ENCODE results near the gene PLCB4.

PLCB4 gene

GRCh38 chr20:9478771-9479170 is 409.9 kb downstream of the PLCB4 start:
- DNase-seq (ENCODE audit: extremely low read depth in 1 of 2, low read depth in 1 of 2): no peak

GRCh38 chr20:9480066-9480465 is 411.2 kb downstream of the PLCB4 start:
- no peak for DNase-seq (ENCODE audit: extremely low read depth in 1 of 2, low read depth in 1 of 2)

- DNase-seq (ENCODE audit: extremely low read depth in 1 of 2, low read depth in 1 of 2): no peak
Observed at GRCh38 chr20:9482180-9482579, 413.3 kb downstream of the PLCB4 start.

GRCh38 chr20:9483131-9483530 is 414.2 kb downstream of the PLCB4 start:
- DNase-seq (ENCODE audit: extremely low read depth in 1 of 2, low read depth in 1 of 2): no peak

- no peak for DNase-seq (ENCODE audit: extremely low read depth in 1 of 2, low read depth in 1 of 2)
Observed at GRCh38 chr20:9485614-9486340, 416.9 kb downstream of the PLCB4 start.

GRCh38 chr20:9487231-9487630 is 418.3 kb downstream of the PLCB4 start:
- no peak for DNase-seq (ENCODE audit: extremely low read depth in 1 of 2, low read depth in 1 of 2)

GRCh38 chr20:9488063-9488462 is 419.2 kb downstream of the PLCB4 start:
- DNase-seq (ENCODE audit: extremely low read depth in 1 of 2, low read depth in 1 of 2): no peak

- DNase-seq (ENCODE audit: extremely low read depth in 1 of 2, low read depth in 1 of 2): no peak
Observed at GRCh38 chr20:9490161-9490560, 421.3 kb downstream of the PLCB4 start.

GRCh38 chr20:9490631-9491030 is 421.7 kb downstream of the PLCB4 start:
- DNase-seq (ENCODE audit: extremely low read depth in 1 of 2, low read depth in 1 of 2): no peak

GRCh38 chr20:9491324-9491723 is 422.4 kb downstream of the PLCB4 start:
- no peak for DNase-seq (ENCODE audit: extremely low read depth in 1 of 2, low read depth in 1 of 2)

GRCh38 chr20:9492067-9492466 is 423.2 kb downstream of the PLCB4 start:
- no peak for DNase-seq (ENCODE audit: extremely low read depth in 1 of 2, low read depth in 1 of 2)

- no peak for DNase-seq (ENCODE audit: extremely low read depth in 1 of 2, low read depth in 1 of 2)
Observed at GRCh38 chr20:9493803-9494202, 424.9 kb downstream of the PLCB4 start.

GRCh38 chr20:9495701-9496100 is 426.8 kb downstream of the PLCB4 start:
- DNase-seq (ENCODE audit: extremely low read depth in 1 of 2, low read depth in 1 of 2): no peak

GRCh38 chr20:9496155-9496554 is 427.3 kb downstream of the PLCB4 start:
- DNase-seq (ENCODE audit: extremely low read depth in 1 of 2, low read depth in 1 of 2): no peak

- DNase-seq (ENCODE audit: extremely low read depth in 1 of 2, low read depth in 1 of 2): no peak
Observed at GRCh38 chr20:9498322-9498721, 429.4 kb downstream of the PLCB4 start.

GRCh38 chr20:9499126-9499899 is 430.4 kb downstream of the PLCB4 start:
- DNase-seq (ENCODE audit: extremely low read depth in 1 of 2, low read depth in 1 of 2): no peak

GRCh38 chr20:9500121-9500520 is 431.2 kb downstream of the PLCB4 start:
- no peak for DNase-seq (ENCODE audit: extremely low read depth in 1 of 2, low read depth in 1 of 2)

- no peak for DNase-seq (ENCODE audit: extremely low read depth in 1 of 2, low read depth in 1 of 2)
Observed at GRCh38 chr20:9501473-9501872, 432.6 kb downstream of the PLCB4 start.

- no peak for DNase-seq (ENCODE audit: extremely low read depth in 1 of 2, low read depth in 1 of 2)
Observed at GRCh38 chr20:9503526-9504245, 434.8 kb downstream of the PLCB4 start.

GRCh38 chr20:9506280-9506821 is 437.5 kb downstream of the PLCB4 start:
- no peak for DNase-seq (ENCODE audit: extremely low read depth in 1 of 2, low read depth in 1 of 2)

- DNase-seq (ENCODE audit: extremely low read depth in 1 of 2, low read depth in 1 of 2): no peak
Observed at GRCh38 chr20:9506964-9507369, 438.1 kb downstream of the PLCB4 start.

Data from stimulated activated CD8-positive, alpha-beta memory T cell treated with anti-CD3 and anti-CD28 coated beads, Interleukin-7, amount 100 ng/mL, for 48 hours (primary cell).